ENCODE measurements around the gene SNED1.
"Not testable (repeated sequence)": the region's sequence is repeated elsewhere in the genome, so short reads cannot be mapped to it uniquely, and the experiment has no call there.

SNED1 gene

GRCh38 chr2:241088791-241089732 is 90.6 kb downstream of the SNED1 start:
- DNase-seq (ENCODE audit: low read depth, low spot score), result no peak
- ChIA-PET POLR2A (interaction anchor here (1.7 kb wide), 1 partner anchor 13 kb away, joined by 6 read pairs; the partner anchor contains the start of gene MTERF4), CTCF (interaction anchor here (0.7 to 5.5 kb wide), 2 partner anchors 11 to 226 kb away, joined by 3 to 41 read pairs; no protein-coding TSS in a partner anchor)
- no peak overlapping the region for H3K4me3 ChIP-seq (ENCODE audit: low read depth, low read length)
- TF ChIP-seq CTCF (IDR thresholded peaks at IDR 0.05; ENCODE audit: insufficient read depth, low read length, missing control alignments), result no peak

GRCh38 chr2:241091201-241091600 is 92.8 kb downstream of the SNED1 start:
- H3K4me3 ChIP-seq (ENCODE audit: low read depth, low read length), result no peak overlapping the region
- TF ChIP-seq CTCF (IDR thresholded peaks at IDR 0.05; ENCODE audit: insufficient read depth, low read length, missing control alignments), result no peak
- ChIA-PET CTCF (interaction anchor here (2.4 to 5.5 kb wide), 2 partner anchors 13 kb away, joined by 10 to 41 read pairs; no protein-coding TSS in a partner anchor), POLR2A (interaction anchor here (1.5 kb wide), 1 partner anchor 11 kb away, joined by 3 read pairs; the partner anchor contains the start of gene MTERF4)
- DNase-seq (ENCODE audit: low read depth, low spot score), result no peak

GRCh38 chr2:241091734-241092445 is 93.5 kb downstream of the SNED1 start:
- POLR2A ChIA-PET, result interaction anchor here (1.5 kb wide), 1 partner anchor 10 kb away, joined by 3 read pairs; the partner anchor contains the start of gene MTERF4
- H3K4me3 ChIP-seq (ENCODE audit: low read depth, low read length), result no peak overlapping the region
- no peak for DNase-seq (ENCODE audit: low read depth, low spot score)
- TF ChIP-seq CTCF (IDR thresholded peaks at IDR 0.05; ENCODE audit: insufficient read depth, low read length, missing control alignments), result no peak
- CTCF ChIA-PET, result interaction anchor here (1.8 to 2.4 kb wide), 2 partner anchors 13 to 240 kb away, joined by 5 to 10 read pairs; no protein-coding TSS in a partner anchor

GRCh38 chr2:241092677-241093076 is 94.3 kb downstream of the SNED1 start:
- POLR2A ChIA-PET, result interaction anchor here (1.5 kb wide), 1 partner anchor 10 kb away, joined by 3 read pairs; the partner anchor contains the start of gene MTERF4
- CTCF ChIA-PET, result interaction anchor here (1.8 to 2.4 kb wide), 2 partner anchors 14 to 241 kb away, joined by 5 to 10 read pairs; no protein-coding TSS in a partner anchor
- no peak for DNase-seq (ENCODE audit: low read depth, low spot score)
- no peak for TF ChIP-seq CTCF (IDR thresholded peaks at IDR 0.05; ENCODE audit: insufficient read depth, low read length, missing control alignments)
- no peak overlapping the region for H3K4me3 ChIP-seq (ENCODE audit: low read depth, low read length)

- DNase-seq (ENCODE audit: low read depth, low spot score); POLR2A ChIA-PET; H3K4me3 ChIP-seq (ENCODE audit: low read depth, low read length): not testable (repeated sequence)
- CTCF ChIA-PET, result interaction anchor here (1.8 to 2.4 kb wide), 2 partner anchors 15 to 242 kb away, joined by 5 to 10 read pairs; no protein-coding TSS in a partner anchor
Observed at GRCh38 chr2:241093133-241093781, 94.8 kb downstream of the SNED1 start.

GRCh38 chr2:241094172-241094571 is 95.8 kb downstream of the SNED1 start:
- no peak for DNase-seq (ENCODE audit: low read depth, low spot score)
- TF ChIP-seq CTCF (IDR thresholded peaks at IDR 0.05; ENCODE audit: insufficient read depth, low read length, missing control alignments), result no peak
- H3K4me3 ChIP-seq (ENCODE audit: low read depth, low read length), result no peak overlapping the region
- ChIA-PET POLR2A (no interaction called here), CTCF (interaction anchor here (1.2 kb wide), 1 partner anchor 16 kb away, joined by 3 read pairs; no protein-coding TSS in a partner anchor)
